CD4-positive, alpha-beta T cell (primary cell): ENCODE measurements around the gene RAB27A. TPM values are rescaled to one million over a fixed set of nuclear protein-coding genes. Genes with fewer than 3 reads are reported as not detected.
"Not testable (repeated sequence)": the region's sequence is repeated elsewhere in the genome, so short reads cannot be mapped to it uniquely, and the experiment has no call there.

ENCODE experiments used
- ATAC-seq: fragments of 200-7000 bp; cut with Tn5 transposase; one replicate; pipeline ENCODE4 v1.10.0; 2022; ENCODE audit warnings: mild to moderate bottlenecking; ENCODE audit not compliant: poor library complexity
- CTCF ChIA-PET: fragments of 350-600 bp; sonication (Branson Sonifier 250); formaldehyde crosslinking; loops from one replicate; lab custom pipeline; 2021; ENCODE audit warnings: antibody characterized with exemption, inconsistent platforms; lab: Charles Lee
- POLR2A ChIA-PET: fragments of 350-600 bp; sonication (Branson Sonifier 250); formaldehyde crosslinking; loops from one replicate; lab custom pipeline; 2021; ENCODE audit warnings: antibody characterized with exemption, inconsistent platforms; lab: Charles Lee
- DNase-seq, 14 experiments: peaks; one replicate each; pipeline ENCODE4 v3.0.0-alpha.2; 2013 to 2020; ENCODE audit warnings: mixed read lengths in 2 of 14
- H3K27ac ChIP-seq, 2 donors: one replicate each; pipeline versions ENCODE4 v1.5.1 to v1.7.0; 2013; ENCODE audit warnings: low read length in 2 of 2, low read depth in 1 of 2, mild to moderate bottlenecking in 1 of 2
- H3K27me3 ChIP-seq, 2 experiments: 1 replicate in 1 of 2; 2 replicates in 1 of 2; pipeline versions ENCODE4 v1.6.1 to v1.7.0; 2013; ENCODE audit warnings: low read length in 2 of 2, control low read depth in 1 of 2, mild to moderate bottlenecking in 1 of 2, moderate library complexity in 1 of 2; ENCODE audit not compliant: insufficient read depth in 2 of 2, control insufficient read depth in 1 of 2
- H3K36me3 ChIP-seq: one replicate; pipeline ENCODE4 v1.6.1; 2013; ENCODE audit warnings: low read length, control low read depth; ENCODE audit not compliant: insufficient read depth
- H3K4me1 ChIP-seq: one replicate; pipeline ENCODE4 v1.6.1; 2013; ENCODE audit warnings: low read length, control low read depth; ENCODE audit not compliant: insufficient read depth
- H3K4me3 ChIP-seq: one replicate; pipeline ENCODE4 v1.5.1; 2013; ENCODE audit warnings: mild to moderate bottlenecking, low read length, moderate library complexity
- H3K9me3 ChIP-seq, 2 experiments: 1 replicate in 1 of 2; 2 replicates in 1 of 2; pipeline versions ENCODE4 v1.6.1 to v1.7.0; 2013; ENCODE audit warnings: low read length in 2 of 2, mild to moderate bottlenecking in 2 of 2, control low read depth in 1 of 2, moderate library complexity in 1 of 2; ENCODE audit not compliant: control insufficient read depth in 1 of 2, insufficient read depth in 1 of 2
- H3K27ac Mint-ChIP-seq: one replicate; pipeline ENCODE4 v1.8.0; 2020; ENCODE audit warnings: mixed read lengths
- H3K27me3 Mint-ChIP-seq: one replicate; pipeline ENCODE4 v1.8.0; 2021; ENCODE audit warnings: mixed read lengths
- H3K36me3 Mint-ChIP-seq: one replicate; pipeline ENCODE4 v1.8.0; 2021; ENCODE audit warnings: low read depth, mixed read lengths
- H3K4me1 Mint-ChIP-seq: one replicate; pipeline ENCODE4 v1.8.0; 2021; ENCODE audit warnings: low read depth, mixed read lengths
- H3K4me3 Mint-ChIP-seq: one replicate; pipeline ENCODE4 v1.8.0; 2020; ENCODE audit warnings: mild to moderate bottlenecking, mixed read lengths
- H3K9me3 Mint-ChIP-seq: one replicate; pipeline ENCODE4 v1.8.0; 2020; ENCODE audit warnings: mixed read lengths
- CTCF ChIP-seq: fragments of 200-600 bp; IDR thresholded peaks from one replicate; pipeline ENCODE4 v1.8.0; 2022; ENCODE audit warnings: antibody characterized with exemption, mild to moderate bottlenecking
- intact Hi-C, 2 experiments: fragments of 100-400 bp; cut with DNase I in 1 of 2; cut with micrococcal nuclease in 1 of 2; formaldehyde crosslinking; loops; one replicate each; pipeline versions ENCODE4 v1.15.1 to v1.9.0; 2023 to 2025; cut with DNase I, micrococcal nuclease
- total RNA-seq, 174 experiments: library from RNA in 2 of 174; stranded (reverse) in 2 of 174; gene quantifications; one replicate each; pipeline ENCODE4 v1.2.3 and lab custom pipeline; 2021 to 2026

RAB27A gene
- total RNA-seq, 2 experiments from 2014 or later, result 9.0 TPM

GRCh38 chr15:55318588-55319494 is 29.2 kb upstream of the RAB27A start, which contains the start of the genes PIGB and PIGBOS1:
Gene PIGB, plus strand, starts transcription at chr15:55319222. Its CDS starts 29 bp downstream, at chr15:55319251.
Gene PIGBOS1, minus strand, starts transcription at chr15:55319123. Its CDS starts 1,331 bp downstream, at chr15:55317792.
- peak within 1 kb of the TSS; percentile 69 for H3K4me3 ChIP-seq

GRCh38 chr15:55302801-55303200 is 13.2 kb upstream of the RAB27A start:
- intact Hi-C loops, H3K4me3 Mint-ChIP-seq, DNase-seq, H3K4me3 ChIP-seq, POLR2A ChIA-PET, H3K27me3 ChIP-seq, H3K4me1 Mint-ChIP-seq, H3K9me3 ChIP-seq, H3K36me3 ChIP-seq, ATAC-seq, H3K9me3 Mint-ChIP-seq, CTCF ChIA-PET, H3K27ac Mint-ChIP-seq, H3K27ac ChIP-seq, H3K4me1 ChIP-seq, H3K27me3 Mint-ChIP-seq: not testable (repeated sequence)
- peaks cover 21% of the 10 kb centered on the region for H3K36me3 Mint-ChIP-seq

More at GRCh38 chr15:55318588-55319494, 29.2 kb upstream of the RAB27A start, which contains the start of the genes PIGB and PIGBOS1:
- Histone ChIP-seq H3K36me3 (peaks cover 10% of the 10 kb centered on the region), H3K27ac (peak within 1 kb of the TSS; percentile 88 to 93), H3K9me3 (no peaks in the 10 kb centered on the region), H3K4me1 (peaks cover 33% of the 10 kb centered on the region), H3K27me3 (no peaks in the 10 kb centered on the region)
- Mint-ChIP-seq H3K9me3 (no peaks in the 10 kb centered on the region), H3K27me3 (no peaks in the 10 kb centered on the region), H3K4me3 (peak within 1 kb of the TSS; percentile 99), H3K36me3 (peaks cover 61% of the 10 kb centered on the region), H3K4me1 (peaks cover 80% of the 10 kb centered on the region), H3K27ac (peak within 1 kb of the TSS; percentile 100)
- peak; percentile 90 for ATAC-seq
- ChIA-PET POLR2A (interaction anchor here (0.7 to 3.5 kb wide), 20 partner anchors 9 to 122 kb away, joined by 3 to 60 read pairs (median 4); partner anchors contain the start of genes CCPG1, PIERCE2 and RSL24D1), CTCF (interaction anchor here (1.1 to 2.5 kb wide), 4 partner anchors 89 to 122 kb away, joined by 3 to 10 read pairs (median 8); partner anchors contain the start of genes CCPG1, PIERCE2 and RSL24D1)
- intact Hi-C loops, result loop anchor here (1.0 to 5.0 kb wide), 2 partner anchors 88 to 123 kb away; partner anchors contain the start of genes CCPG1 (in 2 of the 2), PIERCE2 (in 2 of the 2) and RSL24D1 (in 1 of the 2)
- TF ChIP-seq CTCF, result no peak
- DNase-seq, result peak; percentile 62 to 90 (median 70)

GRCh38 chr15:55297315-55297714 is 7.7 kb upstream of the RAB27A start:
- no peaks in the 10 kb centered on the region for H3K9me3 ChIP-seq

More at GRCh38 chr15:55297315-55297714, 7.7 kb upstream of the RAB27A start:
- Mint-ChIP-seq H3K27ac (no peak overlapping the region), H3K36me3 (no peaks in the 10 kb centered on the region), H3K4me3 (no peak overlapping the region), H3K9me3 (no peaks in the 10 kb centered on the region), H3K4me1 (no peaks in the 10 kb centered on the region), H3K27me3 (no peaks in the 10 kb centered on the region)
- no peak overlapping the region for H3K4me3 ChIP-seq
- intact Hi-C loops, result loop anchor here in 1 of 2 experiments (10.0 kb wide), 1 partner anchor 1213 kb away; no protein-coding TSS in a partner anchor
- no peaks in the 10 kb centered on the region for H3K27me3 ChIP-seq
- DNase-seq (no peak), ATAC-seq (no peak)
- H3K4me1 ChIP-seq, result no peaks in the 10 kb centered on the region
- H3K27ac ChIP-seq, result no peak overlapping the region
- H3K36me3 ChIP-seq, result no peaks in the 10 kb centered on the region
- POLR2A ChIA-PET, result no interaction called here
- CTCF ChIA-PET, result no interaction called here
- no peak for TF ChIP-seq CTCF
